GM12874 (cell line): ENCODE measurements around the gene SZT2.

Experiments used
- TF ChIP-seq, protein P1 (sequence below): IDR thresholded peaks from 2 replicates; pipeline ENCODE4 v1.5.1; 2011; ENCODE audit warnings: low read depth, mild to moderate bottlenecking, control low read depth, low read length, moderate library complexity; ENCODE audit not compliant: insufficient read depth

SZT2 gene

DNA sequence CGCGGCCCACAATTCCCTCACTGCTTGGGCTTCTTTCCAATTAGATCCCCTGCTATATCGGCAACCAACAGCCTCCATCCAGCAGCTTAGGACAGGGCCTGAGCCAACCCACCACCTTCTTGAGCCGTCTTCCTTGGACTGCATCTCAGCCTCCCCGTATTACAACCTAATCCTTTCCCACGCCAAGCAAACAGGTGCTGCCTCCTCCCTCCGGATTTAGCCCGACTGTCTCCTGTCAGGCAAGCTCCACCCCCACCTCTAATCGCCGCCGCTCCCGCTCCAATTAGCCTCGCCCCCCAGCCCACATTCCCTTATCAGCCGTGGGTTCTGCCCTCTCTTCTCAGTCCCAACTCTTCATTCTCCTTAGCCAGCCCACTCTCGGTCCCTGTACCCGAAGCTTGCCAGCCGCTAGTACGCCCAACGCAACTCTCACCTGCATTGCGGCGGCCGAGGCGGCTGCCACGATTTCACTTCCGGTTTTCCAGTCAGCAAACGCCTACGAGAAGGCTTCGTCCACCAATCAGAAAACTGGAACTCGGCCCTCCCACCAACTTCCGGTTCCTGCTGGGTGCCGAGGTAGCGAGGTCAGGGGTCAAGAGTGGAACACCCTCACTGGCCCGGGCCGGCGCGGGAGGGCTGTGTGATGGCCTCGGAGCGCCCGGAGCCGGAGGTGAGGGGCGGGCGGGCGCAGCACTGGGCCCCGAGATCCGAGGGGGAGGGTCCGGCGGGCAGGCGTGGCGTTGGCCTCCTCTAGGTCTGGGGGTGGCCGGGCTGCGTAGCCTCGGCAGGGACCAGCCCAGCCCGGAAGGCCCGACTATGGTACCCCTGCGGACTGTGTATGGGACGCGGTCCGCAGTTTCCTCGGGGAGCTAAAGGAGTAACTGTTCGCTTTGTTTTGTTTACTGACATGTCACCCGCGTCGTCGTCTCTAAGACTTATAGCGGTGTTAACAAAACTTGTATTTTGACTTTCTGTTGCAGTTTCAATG, at the start of gene SZT2, which contains the start of gene MED8:
SZT2 (plus strand) TSS at position 574 of the 988 bp plus-strand sequence; CDS start at position 644, 70 bp downstream.
MED8 (minus strand) TSS at position 475 of the 988 bp plus-strand sequence; CDS start at position 439, 36 bp downstream.
- TF ChIP-seq, protein P1, sequence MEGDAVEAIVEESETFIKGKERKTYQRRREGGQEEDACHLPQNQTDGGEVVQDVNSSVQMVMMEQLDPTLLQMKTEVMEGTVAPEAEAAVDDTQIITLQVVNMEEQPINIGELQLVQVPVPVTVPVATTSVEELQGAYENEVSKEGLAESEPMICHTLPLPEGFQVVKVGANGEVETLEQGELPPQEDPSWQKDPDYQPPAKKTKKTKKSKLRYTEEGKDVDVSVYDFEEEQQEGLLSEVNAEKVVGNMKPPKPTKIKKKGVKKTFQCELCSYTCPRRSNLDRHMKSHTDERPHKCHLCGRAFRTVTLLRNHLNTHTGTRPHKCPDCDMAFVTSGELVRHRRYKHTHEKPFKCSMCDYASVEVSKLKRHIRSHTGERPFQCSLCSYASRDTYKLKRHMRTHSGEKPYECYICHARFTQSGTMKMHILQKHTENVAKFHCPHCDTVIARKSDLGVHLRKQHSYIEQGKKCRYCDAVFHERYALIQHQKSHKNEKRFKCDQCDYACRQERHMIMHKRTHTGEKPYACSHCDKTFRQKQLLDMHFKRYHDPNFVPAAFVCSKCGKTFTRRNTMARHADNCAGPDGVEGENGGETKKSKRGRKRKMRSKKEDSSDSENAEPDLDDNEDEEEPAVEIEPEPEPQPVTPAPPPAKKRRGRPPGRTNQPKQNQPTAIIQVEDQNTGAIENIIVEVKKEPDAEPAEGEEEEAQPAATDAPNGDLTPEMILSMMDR = no peak

DNA sequence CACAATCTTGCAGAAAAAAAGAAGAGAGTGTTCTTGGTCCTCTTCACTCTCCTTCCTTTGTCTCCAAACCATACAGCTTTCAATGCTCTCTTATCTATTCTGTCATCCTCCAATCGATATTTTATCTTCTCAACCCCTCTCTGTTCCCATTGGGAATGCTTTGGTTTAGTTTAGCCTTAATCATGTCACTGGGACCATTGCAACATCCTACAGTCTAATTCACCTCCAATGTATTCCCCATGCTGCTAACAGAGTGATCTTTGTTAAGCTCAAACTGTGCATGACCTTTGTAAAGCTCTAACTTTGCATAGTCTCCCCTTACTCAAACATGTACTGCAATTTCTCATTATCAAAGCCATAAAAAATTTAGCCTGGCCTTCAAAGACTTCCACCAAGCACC, 49.1 kb upstream of the SZT2 start:
- TF ChIP-seq, protein P1 = no peak

DNA sequence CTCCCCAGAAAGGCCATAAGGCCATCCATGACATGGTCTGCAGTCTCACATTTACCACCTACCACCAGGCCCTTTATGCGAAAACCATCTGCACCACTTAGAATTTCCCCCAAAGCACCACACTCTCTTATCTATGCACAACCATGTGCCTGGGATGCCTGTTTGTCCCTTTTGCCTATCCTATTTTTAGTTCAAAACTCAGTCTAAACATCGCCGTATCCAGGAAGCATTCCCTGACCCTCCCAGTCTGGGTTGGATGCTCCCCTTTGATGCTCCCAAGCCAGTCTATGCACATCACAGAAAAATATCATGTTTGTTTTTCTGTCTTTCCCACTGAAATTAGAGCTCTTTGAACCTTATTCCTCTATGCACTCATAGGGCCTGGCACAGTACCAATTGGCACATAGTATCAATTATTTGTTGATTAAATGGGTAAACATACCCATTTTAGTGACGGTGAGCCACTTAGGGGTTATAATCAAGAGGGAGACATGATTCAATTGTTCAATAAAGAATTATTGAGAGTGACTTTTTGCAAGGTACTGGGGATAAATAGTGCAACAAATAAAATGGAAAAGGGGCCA, 45.3 kb upstream of the SZT2 start:
- TF ChIP-seq, protein P1 = no peak

DNA sequence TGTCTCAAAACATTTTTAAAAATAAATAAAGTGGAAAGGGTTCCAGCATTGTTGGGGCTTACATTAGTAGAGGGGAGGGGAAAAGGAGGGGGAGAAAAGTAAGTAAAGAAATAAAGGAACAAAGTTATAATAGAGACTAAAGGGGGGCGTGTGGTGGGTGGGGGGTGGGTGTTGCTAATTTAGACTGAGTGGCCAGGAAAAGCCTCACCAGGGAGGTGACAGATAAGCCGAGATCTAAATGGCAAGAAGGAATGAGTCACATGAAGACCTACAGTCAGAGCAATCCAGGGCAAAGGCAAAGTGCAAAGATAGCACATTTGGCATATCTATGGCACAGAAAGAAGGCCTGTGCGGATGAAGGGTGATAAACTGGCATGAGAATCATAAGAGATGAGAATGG, 44.6 kb upstream of the SZT2 start:
- TF ChIP-seq, protein P1 = no peak

DNA sequence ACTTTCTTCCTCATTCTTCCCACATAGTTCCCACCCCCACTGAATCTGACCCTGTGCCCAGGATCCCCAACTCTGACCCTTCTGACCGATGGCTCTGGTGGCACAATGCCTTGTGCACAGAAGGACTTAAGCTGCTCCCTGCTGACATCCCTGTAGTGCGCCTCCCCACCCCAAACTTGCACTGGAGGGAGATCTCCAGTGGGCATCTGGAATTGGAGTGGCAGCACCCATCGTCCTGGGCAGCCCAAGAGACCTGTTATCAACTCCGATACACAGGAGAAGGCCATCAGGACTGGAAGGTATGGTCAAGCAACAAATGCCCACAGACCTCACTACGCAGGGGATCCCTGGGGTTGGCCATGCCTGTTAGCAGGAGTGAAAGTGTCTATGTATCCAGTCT, 43.1 kb upstream of the SZT2 start:
- TF ChIP-seq, protein P1 = no peak

DNA sequence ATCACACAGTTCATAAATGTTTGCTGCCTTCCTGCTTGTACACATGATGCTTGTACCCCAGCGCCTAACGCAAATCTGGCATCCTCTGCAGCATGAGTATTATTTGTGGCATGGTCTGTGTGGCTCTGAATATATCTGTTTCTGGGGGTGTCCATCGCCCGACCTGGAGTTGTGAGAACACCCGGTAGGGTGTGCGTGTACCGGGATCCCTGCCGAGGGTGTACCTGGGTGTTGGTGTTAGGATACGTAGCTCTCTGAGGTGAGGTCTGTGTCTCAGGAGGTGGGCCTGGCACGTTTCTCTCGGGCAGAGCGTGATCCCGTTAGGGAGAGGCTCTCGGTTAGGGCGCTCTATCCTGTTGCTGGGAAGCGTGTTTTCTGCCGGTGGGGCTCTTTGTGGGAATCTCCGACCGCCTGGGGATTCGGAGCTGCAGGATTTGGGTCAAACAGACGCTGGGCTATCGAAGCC, 41.3 kb upstream of the SZT2 start:
- TF ChIP-seq, protein P1 = no peak
